Body of pancreas (tissue), 4 donors: ENCODE results near the gene NPHS2. TPM values are rescaled to one million over a fixed set of nuclear protein-coding genes. Genes with fewer than 3 reads are reported as not detected.

Source experiments
- ATAC-seq: fragments of 150-250 bp; one replicate; pipeline ENCODE4 v1.9.1; 2016
- DNase-seq, 4 donors: peaks; one replicate each; pipeline ENCODE4 v3.0.0-alpha.2; 2019
- H3K27ac ChIP-seq, 4 donors: fragments of 200-600 bp; sonication (generic); 1 replicate in 3 of 4; 2 replicates in 1 of 4; pipeline versions ENCODE4 v1.5.1 to v1.6.1; 2016 to 2019; ENCODE audit warnings: mild to moderate bottlenecking in 1 of 4, mixed read lengths in 1 of 4, moderate library complexity in 1 of 4
- H3K27me3 ChIP-seq, 2 donors: fragments of 200-600 bp; sonication (generic); one replicate each; pipeline ENCODE4 v1.6.0; 2016; ENCODE audit warnings: mild to moderate bottlenecking in 1 of 2
- H3K36me3 ChIP-seq, 2 donors: fragments of 200-600 bp; sonication (generic); replicated peaks in 1 of 2; 2 replicates each; pipeline ENCODE4 v1.5.1; 2016; ENCODE audit warnings: low read depth in 2 of 2; ENCODE audit not compliant: insufficient read depth in 1 of 2
- H3K4me1 ChIP-seq: fragments of 200-600 bp; sonication (generic); one replicate; pipeline ENCODE4 v1.6.0; 2016
- H3K4me3 ChIP-seq, 2 donors: fragments of 200-600 bp; sonication (generic); 1 replicate in 1 of 2; 2 replicates in 1 of 2; pipeline ENCODE4 v1.5.1; 2016 to 2019
- H3K9me3 ChIP-seq, 3 donors: fragments of 200-600 bp; sonication (generic); 1 replicate in 2 of 3; 2 replicates in 1 of 3; pipeline ENCODE4 v1.5.1; 2016
- POLR2A ChIP-seq, 3 donors: fragments of 450-650 bp; IDR thresholded peaks; one replicate each; pipeline ENCODE4 v1.6.1; 2016; ENCODE audit warnings: antibody characterized with exemption in 3 of 3, mild to moderate bottlenecking in 2 of 3
- WGBS, 2 donors: methylation state at CpG; one replicate each; pipeline ENCODE4 v1.1.5; 2017; 5-methylcytosine and 5-hydroxymethylcytosine counted together
- intact Hi-C: fragments of 100-400 bp; cut with DNase I; formaldehyde crosslinking; loops from one replicate; pipeline ENCODE4 v1.15.1; 2023
- small RNA-seq: library from RNA; depleted of rRNA; stranded (forward); fragments of <200 nt; gene quantifications from one replicate; pipeline ENCODE3, GENCODE V24; 2016
- total RNA-seq, 2 donors: library from RNA; depleted of rRNA; stranded (reverse); fragments of >200 nt; gene quantifications; one replicate each; pipeline ENCODE4 v1.1.0, GENCODE V29; 2016
- TF ChIP-seq, protein P1 (sequence below), 7 experiments: fragments of 450-650 bp in 4 of 7; fragments of 200-600 bp in 3 of 7; sonication (generic) in 3 of 7; IDR thresholded peaks; one replicate each; pipeline ENCODE4 v1.5.1; 2016 to 2019; ENCODE audit warnings: antibody characterized with exemption in 7 of 7

The NPHS2 gene
- total RNA-seq, 2 donors from 2014 or later: not detected

DNA sequence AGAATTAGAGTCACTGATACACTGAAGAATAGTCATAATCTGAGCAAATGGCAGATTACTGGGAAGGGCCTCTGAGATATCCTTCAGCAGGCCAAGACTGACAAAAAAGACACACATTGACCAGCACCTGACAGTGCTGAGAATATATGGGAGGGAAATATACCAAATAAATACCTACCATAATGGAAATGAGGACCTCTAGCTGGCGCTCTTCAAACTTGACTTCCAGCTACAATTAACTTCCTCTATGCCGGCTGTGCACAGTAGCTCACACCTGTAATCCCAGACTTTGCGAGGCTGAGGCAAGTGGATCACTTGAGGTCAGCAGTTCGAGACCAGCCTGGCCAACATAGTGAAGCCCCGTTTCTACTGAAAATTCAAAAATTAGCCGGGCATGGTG, 69.5 kb downstream of the NPHS2 start:
- no peak for ATAC-seq
- Histone ChIP-seq H3K27ac (no peak overlapping the region), H3K4me1 (no peaks in the 10 kb centered on the region), H3K4me3 (no peak overlapping the region), H3K27me3 (no peaks in the 10 kb centered on the region), H3K36me3 (no peaks in the 10 kb centered on the region), H3K9me3 (no peaks in the 10 kb centered on the region)
- intact Hi-C loops: no loop called here
- no peak for DNase-seq
- TF ChIP-seq, protein P1, sequence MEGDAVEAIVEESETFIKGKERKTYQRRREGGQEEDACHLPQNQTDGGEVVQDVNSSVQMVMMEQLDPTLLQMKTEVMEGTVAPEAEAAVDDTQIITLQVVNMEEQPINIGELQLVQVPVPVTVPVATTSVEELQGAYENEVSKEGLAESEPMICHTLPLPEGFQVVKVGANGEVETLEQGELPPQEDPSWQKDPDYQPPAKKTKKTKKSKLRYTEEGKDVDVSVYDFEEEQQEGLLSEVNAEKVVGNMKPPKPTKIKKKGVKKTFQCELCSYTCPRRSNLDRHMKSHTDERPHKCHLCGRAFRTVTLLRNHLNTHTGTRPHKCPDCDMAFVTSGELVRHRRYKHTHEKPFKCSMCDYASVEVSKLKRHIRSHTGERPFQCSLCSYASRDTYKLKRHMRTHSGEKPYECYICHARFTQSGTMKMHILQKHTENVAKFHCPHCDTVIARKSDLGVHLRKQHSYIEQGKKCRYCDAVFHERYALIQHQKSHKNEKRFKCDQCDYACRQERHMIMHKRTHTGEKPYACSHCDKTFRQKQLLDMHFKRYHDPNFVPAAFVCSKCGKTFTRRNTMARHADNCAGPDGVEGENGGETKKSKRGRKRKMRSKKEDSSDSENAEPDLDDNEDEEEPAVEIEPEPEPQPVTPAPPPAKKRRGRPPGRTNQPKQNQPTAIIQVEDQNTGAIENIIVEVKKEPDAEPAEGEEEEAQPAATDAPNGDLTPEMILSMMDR (IDR thresholded peaks at IDR 0.05): no peak
- no peak for TF ChIP-seq POLR2A (IDR thresholded peaks at IDR 0.05)
- WGBS, 2 donors: 80 to 89% methylated on average over 6 of the region's 6 CpGs

Small RNA genes lying within 50 kb of the gene (small RNA-seq; reads per million reads assigned to genes)
- gene RNU5F-2P: not detected

Other genes with a start within 250 kb of the NPHS2 start
- 1 to 10 TPM in 1 of 2 donors, not detected in 1; 3.6 TPM for gene AXDND1, start 210.0 kb downstream of the NPHS2 start, total RNA-seq
- not detected for gene TDRD5, start 15.9 kb upstream of the NPHS2 start, total RNA-seq
- gene FAM163A, start 167.3 kb upstream of the NPHS2 start, total RNA-seq: under 1 TPM in 1 of 2 donors, not detected in 1; 0.26 TPM